Erythroblast (primary cell): ENCODE results near the gene CTSG.

Source experiments
- GATA1 ChIP-seq: IDR thresholded peaks from 2 replicates; pipeline ENCODE4 v1.6.1; 2011; ENCODE audit warnings: low read depth, mild to moderate bottlenecking, control low read depth, low read length, moderate library complexity
- POLR2A ChIP-seq: IDR thresholded peaks from 2 replicates; pipeline ENCODE4 v1.6.1; 2011; ENCODE audit warnings: mild to moderate bottlenecking, low read length

GRCh38 chr14:24576182-24576581, at the start of gene CTSG:
- TF ChIP-seq POLR2A (no peak), GATA1 (no peak)
